ENCODE results near the gene LMX1B.

Gene LMX1B

DNA sequence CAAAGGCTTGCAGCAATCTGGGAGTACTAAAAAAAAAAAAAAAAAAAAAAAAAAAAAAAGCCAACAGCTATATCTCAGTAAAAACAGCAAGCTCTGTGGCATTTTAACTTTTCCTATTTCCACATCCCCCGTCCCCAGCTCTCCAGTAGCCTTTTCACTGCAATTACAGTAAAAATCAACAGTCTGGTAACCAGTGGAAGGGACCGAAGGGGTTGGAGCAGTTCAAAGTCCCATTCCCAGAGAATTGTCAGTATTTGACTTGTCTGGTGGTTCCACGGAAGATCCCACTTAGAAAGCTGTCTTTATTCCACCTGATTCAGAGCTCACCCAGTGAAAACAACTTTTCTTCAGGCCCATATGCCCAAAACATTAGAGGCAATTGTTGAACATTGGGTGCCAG lies 119.3 kb downstream of the LMX1B start:
- DNase-seq (ENCODE audit: low read depth), result no peak
- no peak overlapping the region for H3K4me3 ChIP-seq (ENCODE audit: control insufficient read depth, low read depth, low read length)
- TF ChIP-seq, protein P1, sequence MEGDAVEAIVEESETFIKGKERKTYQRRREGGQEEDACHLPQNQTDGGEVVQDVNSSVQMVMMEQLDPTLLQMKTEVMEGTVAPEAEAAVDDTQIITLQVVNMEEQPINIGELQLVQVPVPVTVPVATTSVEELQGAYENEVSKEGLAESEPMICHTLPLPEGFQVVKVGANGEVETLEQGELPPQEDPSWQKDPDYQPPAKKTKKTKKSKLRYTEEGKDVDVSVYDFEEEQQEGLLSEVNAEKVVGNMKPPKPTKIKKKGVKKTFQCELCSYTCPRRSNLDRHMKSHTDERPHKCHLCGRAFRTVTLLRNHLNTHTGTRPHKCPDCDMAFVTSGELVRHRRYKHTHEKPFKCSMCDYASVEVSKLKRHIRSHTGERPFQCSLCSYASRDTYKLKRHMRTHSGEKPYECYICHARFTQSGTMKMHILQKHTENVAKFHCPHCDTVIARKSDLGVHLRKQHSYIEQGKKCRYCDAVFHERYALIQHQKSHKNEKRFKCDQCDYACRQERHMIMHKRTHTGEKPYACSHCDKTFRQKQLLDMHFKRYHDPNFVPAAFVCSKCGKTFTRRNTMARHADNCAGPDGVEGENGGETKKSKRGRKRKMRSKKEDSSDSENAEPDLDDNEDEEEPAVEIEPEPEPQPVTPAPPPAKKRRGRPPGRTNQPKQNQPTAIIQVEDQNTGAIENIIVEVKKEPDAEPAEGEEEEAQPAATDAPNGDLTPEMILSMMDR (conservative IDR thresholded peaks at IDR 0.05; ENCODE audit: control insufficient read depth, insufficient read depth, low read depth, low read length), result no peak

DNA sequence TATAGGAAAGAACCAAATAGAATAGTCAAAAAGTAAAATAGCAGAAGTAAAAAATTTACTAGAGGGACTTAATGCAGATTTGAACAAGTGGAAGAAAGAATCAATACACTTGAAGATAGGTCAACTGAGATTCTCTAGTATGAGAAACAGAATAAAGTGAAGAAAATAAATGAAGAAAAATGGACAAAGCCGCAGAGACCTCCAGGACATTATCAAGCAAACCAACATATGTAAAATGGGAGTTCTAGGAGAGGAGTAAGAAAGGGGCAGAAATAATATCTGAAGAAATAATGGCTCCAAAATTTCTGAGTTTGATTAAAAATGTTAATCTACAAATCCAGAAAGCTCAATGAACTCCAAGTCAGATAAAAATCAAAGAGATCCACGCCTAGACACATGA lies 121.1 kb downstream of the LMX1B start:
- TF ChIP-seq, protein P1 (conservative IDR thresholded peaks at IDR 0.05; ENCODE audit: control insufficient read depth, insufficient read depth, low read depth, low read length), result no peak
- no peak for DNase-seq (ENCODE audit: low read depth)
- no peak overlapping the region for H3K4me3 ChIP-seq (ENCODE audit: control insufficient read depth, low read depth, low read length)

DNA sequence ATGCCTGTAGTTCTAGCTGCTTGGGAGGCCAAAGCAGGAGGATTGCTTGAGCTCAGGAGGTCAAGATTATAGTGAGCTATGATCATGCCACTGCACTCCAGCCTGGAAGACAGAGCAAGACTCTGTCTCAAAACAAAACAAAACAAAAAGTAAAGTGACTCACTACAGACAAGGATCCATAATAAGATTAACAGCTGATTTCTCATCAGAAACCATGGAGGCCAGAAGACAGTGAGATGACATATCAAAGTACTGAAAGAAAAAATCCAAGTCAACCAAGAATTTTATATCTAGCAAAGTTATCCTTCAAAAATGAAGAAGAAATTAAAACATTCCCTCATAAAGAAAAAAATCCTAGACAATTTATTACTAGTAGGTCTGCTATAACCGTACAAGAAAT lies 121.8 kb downstream of the LMX1B start:
- TF ChIP-seq, protein P1 (conservative IDR thresholded peaks at IDR 0.05; ENCODE audit: control insufficient read depth, insufficient read depth, low read depth, low read length), result no peak
- no peak for DNase-seq (ENCODE audit: low read depth)
- H3K4me3 ChIP-seq (ENCODE audit: control insufficient read depth, low read depth, low read length), result no peak overlapping the region

DNA sequence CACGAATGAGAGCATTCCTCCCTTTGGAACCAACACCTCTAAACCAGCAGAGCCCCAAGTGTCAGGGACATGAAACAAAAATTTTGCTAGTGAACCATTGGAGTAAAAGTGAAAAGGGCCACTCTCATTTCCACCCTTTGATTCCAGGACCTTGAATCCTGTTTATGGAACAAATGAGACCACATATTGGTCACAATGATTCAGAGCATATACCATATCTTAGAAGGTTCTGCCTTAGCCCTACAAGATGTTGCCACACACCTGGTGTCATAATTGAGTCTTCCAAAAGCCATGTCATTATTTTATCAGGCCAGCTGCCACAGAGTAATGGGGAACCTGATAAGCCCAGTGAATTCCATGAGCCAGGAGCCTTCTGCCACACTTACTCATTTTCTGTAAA lies 124.8 kb downstream of the LMX1B start:
- TF ChIP-seq, protein P1 (conservative IDR thresholded peaks at IDR 0.05; ENCODE audit: control insufficient read depth, insufficient read depth, low read depth, low read length), result no peak
- H3K4me3 ChIP-seq (ENCODE audit: control insufficient read depth, low read depth, low read length), result no peak overlapping the region
- DNase-seq (ENCODE audit: low read depth), result no peak

DNA sequence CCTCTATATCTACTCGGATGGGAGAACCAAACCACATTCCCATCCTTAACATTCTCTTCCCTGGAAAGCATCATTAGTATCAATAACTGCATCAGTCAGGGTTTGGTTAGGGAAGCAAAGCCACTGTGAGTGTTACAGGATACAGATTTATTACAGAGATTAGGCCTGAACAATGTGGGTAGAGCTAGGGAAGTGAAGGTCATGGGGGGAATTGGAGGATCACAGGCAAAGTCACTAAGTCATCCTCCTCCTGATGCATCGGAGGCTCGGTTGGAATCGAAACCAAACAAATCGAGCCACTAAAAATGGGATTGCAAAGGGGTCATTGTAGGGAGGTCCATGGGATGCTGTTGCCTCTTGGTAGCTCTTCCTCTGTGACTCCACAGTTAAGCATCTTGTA lies 129.3 kb downstream of the LMX1B start:
- no peak for DNase-seq (ENCODE audit: low read depth)
- H3K4me3 ChIP-seq (ENCODE audit: control insufficient read depth, low read depth, low read length), result no peak overlapping the region
- TF ChIP-seq, protein P1 (conservative IDR thresholded peaks at IDR 0.05; ENCODE audit: control insufficient read depth, insufficient read depth, low read depth, low read length), result no peak

DNA sequence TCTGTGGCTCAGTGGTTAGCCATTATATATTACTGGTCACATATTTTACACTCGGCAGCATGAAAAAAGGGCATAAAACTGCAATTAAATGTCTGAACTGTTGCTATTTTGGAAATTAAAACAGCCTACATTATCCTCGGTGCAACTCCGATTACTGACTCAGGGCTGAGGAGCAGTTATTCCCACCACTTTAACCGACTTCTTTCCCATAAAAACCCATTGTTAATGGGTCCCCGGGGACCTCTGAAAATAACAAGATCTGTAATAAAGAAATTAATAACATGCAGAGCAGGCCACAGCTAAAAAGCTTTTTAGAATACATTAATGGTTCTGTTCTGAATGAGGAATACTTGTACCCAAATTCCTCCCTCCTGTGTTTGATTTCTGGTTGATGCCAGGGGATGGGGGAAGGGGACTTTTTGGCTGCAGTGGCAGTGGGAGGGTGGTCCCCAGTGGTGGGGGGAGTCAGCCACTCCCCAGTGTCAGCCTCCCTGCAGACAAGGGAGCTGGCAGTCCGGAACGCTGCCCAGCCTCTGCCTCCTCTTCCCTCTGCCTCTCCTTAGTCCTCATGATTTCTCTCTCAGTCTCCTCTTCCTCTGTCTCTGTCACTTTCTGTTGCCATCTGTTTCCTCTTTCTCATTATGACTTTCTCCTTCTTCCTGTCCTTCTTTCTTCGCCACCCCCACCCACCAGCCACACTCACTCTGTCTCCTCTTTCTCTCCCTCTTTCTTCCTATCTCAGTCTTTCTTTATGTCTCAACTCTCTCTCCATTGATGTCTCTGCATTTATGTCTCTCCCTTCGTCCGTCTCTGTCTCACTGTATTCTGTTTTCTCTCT lies 132.1 kb downstream of the LMX1B start:
- TF ChIP-seq, protein P1 (conservative IDR thresholded peaks at IDR 0.05; ENCODE audit: control insufficient read depth, insufficient read depth, low read depth, low read length), result no peak
- DNase-seq (ENCODE audit: low read depth), result no peak

More for the DNA sequence above, 132.1 kb downstream of the LMX1B start:
- H3K4me3 ChIP-seq (ENCODE audit: control insufficient read depth, low read depth, low read length), result no peak overlapping the region

Data from fibroblast of mammary gland (primary cell).